Activated CD4-positive, alpha-beta T cell treated with anti-CD3 and anti-CD28 coated beads, Interleukin-2, amount 50 U/mL, for 24 hours (primary cell): Measurements from ENCODE around the gene PCDHGA8.
"Not testable (repeated sequence)": the region's sequence is repeated elsewhere in the genome, so short reads cannot be mapped to it uniquely, and the experiment has no call there.

Source experiments
- DNase-seq, 2 donors: peaks; one replicate each; pipeline ENCODE4 v3.0.0-alpha.2; 2020; ENCODE audit warnings: low read depth in 1 of 2, low spot score in 1 of 2

The PCDHGA8 gene

GRCh38 chr5:141399555-141400258, 7.3 kb downstream of the PCDHGA8 start:
- DNase-seq: no peak

GRCh38 chr5:141402553-141403243, 10.3 kb downstream of the PCDHGA8 start, which contains the start of gene PCDHGA9:
TSS of gene PCDHGA9 (plus strand) at chr5:141402778. CDS start at chr5:141402953, 175 bp downstream.
- no peak for DNase-seq

GRCh38 chr5:141403387-141403786, 11.0 kb downstream of the PCDHGA8 start:
- DNase-seq: no peak

GRCh38 chr5:141407790-141408505, 15.5 kb downstream of the PCDHGA8 start, which contains the start of gene PCDHGB6:
TSS of gene PCDHGB6 (plus strand) at chr5:141408021. CDS start at chr5:141408203, 182 bp downstream.
- DNase-seq: peak in 1 of 2 donors; percentile 24

GRCh38 chr5:141409598-141410306, 17.3 kb downstream of the PCDHGA8 start:
- no peak for DNase-seq

DNA sequence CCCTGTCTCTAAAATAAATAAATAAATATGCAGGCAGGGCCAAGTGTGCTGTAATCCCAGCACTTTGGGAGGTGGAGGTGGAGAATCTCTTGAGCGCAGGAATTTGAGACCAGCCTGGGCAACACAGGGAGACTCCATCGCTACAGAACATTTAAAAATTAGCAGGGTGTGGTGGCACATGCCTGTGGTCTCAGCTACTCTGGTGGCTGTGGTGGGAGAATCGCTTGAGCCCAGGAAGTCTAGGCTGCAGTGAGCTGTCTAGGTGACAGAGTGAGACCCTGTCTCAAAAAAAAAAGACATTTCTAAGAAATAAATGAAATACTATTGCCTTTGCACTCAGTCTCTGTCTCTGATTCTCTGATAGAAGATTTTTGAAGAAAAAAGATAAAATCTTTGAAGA, 19.1 kb downstream of the PCDHGA8 start:
- DNase-seq: no peak

DNA sequence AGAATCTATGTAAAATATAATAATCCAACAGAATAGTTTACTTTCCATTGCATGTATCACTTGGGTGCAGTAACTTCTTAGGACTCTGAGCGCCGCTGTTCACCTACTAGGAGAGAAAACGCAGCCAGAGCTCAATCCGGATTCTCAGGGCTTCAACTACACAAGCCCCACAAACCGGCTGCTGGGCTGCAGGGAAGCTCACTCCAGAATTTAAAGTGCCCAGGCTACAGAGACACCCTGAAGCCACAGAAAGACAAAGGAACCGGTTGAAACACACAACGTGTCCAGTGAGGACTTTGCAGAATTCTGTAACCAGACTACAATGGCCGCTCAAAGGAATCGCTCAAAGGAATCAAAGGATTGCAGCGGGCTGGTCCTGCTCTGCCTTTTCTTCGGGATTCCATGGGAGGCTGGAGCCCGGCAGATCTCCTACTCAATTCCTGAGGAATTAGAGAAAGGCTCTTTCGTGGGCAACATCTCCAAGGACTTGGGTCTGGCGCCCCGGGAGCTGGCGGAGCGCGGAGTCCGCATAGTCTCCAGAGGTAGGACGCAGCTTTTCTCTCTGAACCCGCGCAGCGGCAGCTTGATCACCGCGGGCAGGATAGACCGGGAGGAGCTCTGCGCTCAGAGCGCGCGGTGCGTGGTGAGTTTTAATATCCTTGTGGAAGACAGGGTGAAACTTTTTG, 20.6 kb downstream of the PCDHGA8 start, which contains the start of gene PCDHGA10:
PCDHGA10 (plus strand) TSS at position 134 of the 686 bp plus-strand sequence; CDS start at position 323, 189 bp downstream.
- DNase-seq: peak in 1 of 2 donors; percentile 42

- no peak for DNase-seq
These were observed 21.2 kb downstream of the PCDHGA8 start for GRCh38 chr5:141413540-141414069.

GRCh38 chr5:141414548-141415274, 22.3 kb downstream of the PCDHGA8 start:
- not testable (repeated sequence) for DNase-seq

GRCh38 chr5:141415275-141415618, 22.8 kb downstream of the PCDHGA8 start:
- DNase-seq: not testable (repeated sequence)

- DNase-seq: not testable (repeated sequence)
These were observed 25.2 kb downstream of the PCDHGA8 start, which contains the start of gene PCDHGB7 for GRCh38 chr5:141417494-141418172. TSS of gene PCDHGB7 (plus strand) at chr5:141417677. CDS start at chr5:141417860, 183 bp downstream.

- no peak for DNase-seq
These were observed 26.8 kb downstream of the PCDHGA8 start for GRCh38 chr5:141419074-141419880.

- DNase-seq: peak in 1 of 2 donors; percentile 40
These were observed 28.5 kb downstream of the PCDHGA8 start, which contains the start of gene PCDHGA11 for GRCh38 chr5:141420855-141421488. TSS of gene PCDHGA11 (plus strand) at chr5:141421051. CDS start at chr5:141421228, 177 bp downstream.

DNA sequence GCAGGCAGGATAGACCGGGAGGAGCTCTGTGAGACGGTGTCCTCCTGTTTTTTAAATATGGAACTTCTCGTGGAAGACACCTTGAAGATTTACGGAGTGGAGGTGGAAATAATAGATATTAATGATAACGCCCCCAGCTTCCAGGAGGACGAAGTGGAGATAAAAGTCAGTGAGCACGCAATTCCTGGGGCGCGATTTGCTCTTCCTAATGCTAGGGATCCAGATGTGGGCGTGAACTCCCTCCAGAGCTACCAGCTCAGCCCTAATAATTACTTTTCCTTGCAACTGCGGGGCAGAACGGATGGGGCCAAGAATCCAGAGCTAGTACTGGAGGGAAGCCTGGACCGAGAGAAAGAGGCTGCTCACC, 29.0 kb downstream of the PCDHGA8 start:
- DNase-seq: no peak

- DNase-seq: no peak
These were observed 30.4 kb downstream of the PCDHGA8 start for GRCh38 chr5:141422742-141423291.

DNA sequence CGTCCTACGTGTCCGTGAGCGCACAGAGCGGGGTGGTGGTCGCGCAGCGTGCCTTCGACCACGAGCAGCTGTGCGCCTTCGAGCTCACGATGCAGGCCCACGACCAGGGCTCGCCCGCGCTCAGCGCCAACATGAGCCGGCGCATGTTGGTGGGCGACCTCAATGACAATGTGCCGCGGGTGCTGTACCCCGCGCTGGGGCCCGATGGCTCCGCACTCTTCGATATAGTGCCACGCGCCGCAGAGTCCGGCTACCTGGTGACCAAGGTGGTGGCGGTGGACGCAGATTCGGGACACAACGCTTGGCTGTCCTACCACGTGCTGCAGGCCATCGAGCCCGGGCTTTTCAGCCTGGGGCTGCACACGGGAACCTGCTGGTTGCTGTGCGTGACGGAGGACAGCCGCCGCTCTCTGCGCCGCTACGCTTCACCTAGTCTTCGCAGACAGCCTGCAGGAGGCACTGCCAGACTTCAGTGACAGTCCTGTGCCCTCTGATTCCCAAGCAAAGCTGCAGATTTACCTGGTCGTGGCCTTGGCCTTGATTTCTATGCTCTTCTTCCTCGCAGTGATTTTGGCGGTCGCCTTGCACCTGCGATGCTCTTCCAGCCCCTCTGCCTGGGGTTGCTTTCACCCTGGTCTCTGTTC, 35.5 kb downstream of the PCDHGA8 start:
- no peak for DNase-seq
